22Rv1 (cell line): ENCODE measurements around the gene TMPRSS4.

Experiments used
- CTCF ChIP-seq: fragments of 450-650 bp; IDR thresholded peaks from 2 replicates; pipeline ENCODE4 v1.5.1; 2017; ENCODE audit warnings: mild to moderate bottlenecking
- ZFX ChIP-seq: fragments of 450-650 bp; IDR thresholded peaks from 2 replicates; pipeline ENCODE4 v1.6.1; 2017; ENCODE audit warnings: antibody characterized with exemption, borderline replicate concordance

GRCh38 chr11:118091690-118092089, 14.8 kb downstream of the TMPRSS4 start:
- no peak for TF ChIP-seq CTCF
- TF ChIP-seq ZFX, result no peak
